H1 (cell line): ENCODE results near the gene DPF3.

Experiments
- CTCF ChIP-seq, 3 experiments: IDR thresholded peaks; 1 replicate in 2 of 3; 2 replicates in 1 of 3; pipeline versions ENCODE4 v1.5.1 to v1.6.1; 2011; ENCODE audit warnings: low read length in 3 of 3, mild to moderate bottlenecking in 3 of 3, inconsistent platforms in 2 of 3, low read depth in 1 of 3, moderate library complexity in 1 of 3; ENCODE audit not compliant: insufficient read depth in 1 of 3; ENCODE audit errors: control extremely low read depth in 1 of 3
- PHF8 ChIP-seq: fragments of 200-600 bp; sonication (generic); conservative IDR thresholded peaks from 2 replicates; pipeline ENCODE4 v1.7.1; 2012; ENCODE audit warnings: low read depth, mild to moderate bottlenecking, inconsistent platforms, low read length, moderate library complexity
- POLR2A ChIP-seq, 2 experiments: IDR thresholded peaks; 1 replicate in 1 of 2; 2 replicates in 1 of 2; pipeline ENCODE4 v1.6.1; 2011; ENCODE audit warnings: low read depth in 2 of 2, low read length in 2 of 2, mild to moderate bottlenecking in 2 of 2; ENCODE audit errors: control extremely low read depth in 1 of 2
- RBBP5 ChIP-seq: IDR thresholded peaks from 2 replicates; pipeline ENCODE4 v1.7.1; 2012; ENCODE audit warnings: low read depth, mild to moderate bottlenecking, inconsistent platforms, low read length, moderate library complexity, borderline replicate concordance
- SUZ12 ChIP-seq: fragments of 200-600 bp; sonication (generic); IDR thresholded peaks from 2 replicates; pipeline ENCODE4 v1.6.1; 2012; ENCODE audit warnings: mild to moderate bottlenecking, inconsistent platforms, low read length, moderate library complexity, mixed read lengths
- TF ChIP-seq, protein P1 (sequence below): IDR thresholded peaks from 2 replicates; pipeline ENCODE4 v1.6.1; 2012; ENCODE audit warnings: low read length, inconsistent platforms

- TF ChIP-seq, protein P1, sequence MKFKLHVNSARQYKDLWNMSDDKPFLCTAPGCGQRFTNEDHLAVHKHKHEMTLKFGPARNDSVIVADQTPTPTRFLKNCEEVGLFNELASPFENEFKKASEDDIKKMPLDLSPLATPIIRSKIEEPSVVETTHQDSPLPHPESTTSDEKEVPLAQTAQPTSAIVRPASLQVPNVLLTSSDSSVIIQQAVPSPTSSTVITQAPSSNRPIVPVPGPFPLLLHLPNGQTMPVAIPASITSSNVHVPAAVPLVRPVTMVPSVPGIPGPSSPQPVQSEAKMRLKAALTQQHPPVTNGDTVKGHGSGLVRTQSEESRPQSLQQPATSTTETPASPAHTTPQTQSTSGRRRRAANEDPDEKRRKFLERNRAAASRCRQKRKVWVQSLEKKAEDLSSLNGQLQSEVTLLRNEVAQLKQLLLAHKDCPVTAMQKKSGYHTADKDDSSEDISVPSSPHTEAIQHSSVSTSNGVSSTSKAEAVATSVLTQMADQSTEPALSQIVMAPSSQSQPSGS = no peak
- no peak for TF ChIP-seq RBBP5
- TF ChIP-seq PHF8 = no peak
- no peak for TF ChIP-seq SUZ12
- TF ChIP-seq CTCF (IDR thresholded peaks at IDR 0.05; ENCODE audit: control extremely low read depth in 1 of 3, insufficient read depth in 1 of 3, low read depth in 1 of 3, low read length in 3 of 3) = no peak
- no peak for TF ChIP-seq POLR2A (IDR thresholded peaks at IDR 0.05; ENCODE audit: control extremely low read depth in 1 of 2, low read depth in 2 of 2, low read length in 2 of 2)
Observed at GRCh38 chr14:72675126-72675525, 218.8 kb downstream of the DPF3 start.
